OCI-LY3 (cell line): ENCODE measurements around the gene KCNIP4.

Experiments used
- H2AFZ ChIP-seq: fragments of 200-600, 300-600 bp; shearing (Covaris generic); 2 replicates; pipeline ENCODE4 v1.6.0; 2014; ENCODE audit warnings: antibody characterized with exemption, low read depth, low read length
- H3K27ac ChIP-seq: fragments of 200-600, 300-600 bp; sonication (generic); 2 replicates; pipeline ENCODE4 v1.5.1; 2014; ENCODE audit warnings: mild to moderate bottlenecking, low read length, moderate library complexity, mixed read lengths
- H3K27me3 ChIP-seq: fragments of 200-600, 300-600 bp; sonication (generic); 2 replicates; pipeline ENCODE4 v1.6.1; 2014; ENCODE audit warnings: low read depth, low read length, mixed read lengths
- H3K36me3 ChIP-seq: fragments of 200-600, 300-600 bp; sonication (generic); replicated peaks from 2 replicates; pipeline ENCODE3; 2014; ENCODE audit warnings: low read depth, low read length, mixed read lengths
- H3K4me1 ChIP-seq: fragments of 300-600, 200-600 bp; sonication (generic); 2 replicates; pipeline ENCODE4 v1.6.1; 2014; ENCODE audit warnings: low read length, mixed read lengths
- H3K4me2 ChIP-seq: fragments of 200-600, 300-600 bp; sonication (generic); 2 replicates; pipeline ENCODE4 v1.6.1; 2014; ENCODE audit warnings: low read length, mixed read lengths
- H3K4me3 ChIP-seq: fragments of 300-600, 200-600 bp; sonication (generic); 2 replicates; pipeline ENCODE4 v1.5.1; 2014; ENCODE audit warnings: antibody characterized with exemption, mild to moderate bottlenecking, low read length, moderate library complexity
- H3K79me2 ChIP-seq: fragments of 300-600, 200-600 bp; shearing (Covaris generic); 2 replicates; pipeline ENCODE4 v1.6.1; 2014; ENCODE audit warnings: mild to moderate bottlenecking, low read length, mixed read lengths
- H3K9ac ChIP-seq: fragments of 300-600, 200-600 bp; shearing (Covaris generic); 2 replicates; pipeline ENCODE4 v1.6.0; 2014; ENCODE audit warnings: mild to moderate bottlenecking, low read length, moderate library complexity
- H3K9me3 ChIP-seq: fragments of 200-600, 300-600 bp; shearing (Covaris generic); 2 replicates; pipeline ENCODE4 v1.6.1; 2014; ENCODE audit warnings: low read length, mixed read lengths; ENCODE audit not compliant: insufficient read depth
- H4K20me1 ChIP-seq: fragments of 200-600, 300-600 bp; sonication (generic); 2 replicates; pipeline ENCODE4 v1.6.1; 2016; ENCODE audit warnings: low read length, mixed read lengths; ENCODE audit not compliant: insufficient read depth
- CTCF ChIP-seq: fragments of 200-600, 300-600 bp; sonication (generic); IDR thresholded peaks from 2 replicates; pipeline ENCODE4 v1.5.1; 2014; ENCODE audit warnings: antibody characterized with exemption, low read length, low read depth
- EZH2phosphoT487 ChIP-seq: fragments of 200-600 bp; shearing (Covaris generic); IDR thresholded peaks from 2 replicates; pipeline ENCODE4 v1.6.1; 2018; ENCODE audit warnings: antibody characterized with exemption, mixed run types, low read depth

Gene KCNIP4

GRCh38 chr4:21716531-21716930 lies 232.0 kb downstream of the KCNIP4 start:
- TF ChIP-seq EZH2phosphoT487 = no peak
- no peak for TF ChIP-seq CTCF
- H3K79me2 ChIP-seq = no peaks in the 10 kb centered on the region
- no peaks in the 10 kb centered on the region for H3K27me3 ChIP-seq
- H4K20me1 ChIP-seq = no peaks in the 10 kb centered on the region
- H3K4me3 ChIP-seq = no peak overlapping the region
- H2AFZ ChIP-seq = no peak overlapping the region
- H3K4me1 ChIP-seq = no peaks in the 10 kb centered on the region
- H3K9ac ChIP-seq = no peak overlapping the region
- H3K4me2 ChIP-seq = no peak overlapping the region
- H3K9me3 ChIP-seq = no peaks in the 10 kb centered on the region
- H3K27ac ChIP-seq = no peak overlapping the region
- no peaks in the 10 kb centered on the region for H3K36me3 ChIP-seq

GRCh38 chr4:21710179-21710835 lies 238.3 kb downstream of the KCNIP4 start:
- H3K4me2 ChIP-seq = no peak overlapping the region

GRCh38 chr4:21709761-21710160 lies 238.8 kb downstream of the KCNIP4 start:
- H2AFZ ChIP-seq = no peak overlapping the region
- H3K4me1 ChIP-seq = no peaks in the 10 kb centered on the region
- H3K9me3 ChIP-seq = no peaks in the 10 kb centered on the region
- H3K4me3 ChIP-seq = no peak overlapping the region
- H3K9ac ChIP-seq = no peak overlapping the region
- TF ChIP-seq EZH2phosphoT487 (no peak), CTCF (no peak)
- H4K20me1 ChIP-seq = no peaks in the 10 kb centered on the region
- H3K27me3 ChIP-seq = no peaks in the 10 kb centered on the region
- no peak overlapping the region for H3K4me2 ChIP-seq
- no peaks in the 10 kb centered on the region for H3K36me3 ChIP-seq
- H3K79me2 ChIP-seq = no peaks in the 10 kb centered on the region
- no peak overlapping the region for H3K27ac ChIP-seq

More at GRCh38 chr4:21710179-21710835, 238.3 kb downstream of the KCNIP4 start:
- TF ChIP-seq CTCF (no peak), EZH2phosphoT487 (no peak)
- Histone ChIP-seq H3K36me3 (no peaks in the 10 kb centered on the region), H2AFZ (no peak overlapping the region), H3K27me3 (no peaks in the 10 kb centered on the region), H3K4me3 (no peak overlapping the region), H4K20me1 (no peaks in the 10 kb centered on the region), H3K27ac (no peak overlapping the region), H3K9me3 (no peaks in the 10 kb centered on the region), H3K9ac (no peak overlapping the region), H3K79me2 (no peaks in the 10 kb centered on the region), H3K4me1 (no peaks in the 10 kb centered on the region)

- no peak for TF ChIP-seq CTCF
- no peak for TF ChIP-seq EZH2phosphoT487
- Histone ChIP-seq H3K4me3 (no peak overlapping the region), H3K4me2 (no peak overlapping the region), H3K27me3 (no peaks in the 10 kb centered on the region), H3K9ac (no peak overlapping the region), H2AFZ (no peak overlapping the region), H3K9me3 (no peaks in the 10 kb centered on the region), H3K27ac (no peak overlapping the region), H3K79me2 (no peaks in the 10 kb centered on the region), H4K20me1 (no peaks in the 10 kb centered on the region), H3K4me1 (no peaks in the 10 kb centered on the region), H3K36me3 (no peaks in the 10 kb centered on the region)
Observed at GRCh38 chr4:21709031-21709430, 239.5 kb downstream of the KCNIP4 start.
